ENCODE results near the gene SMC6. TPM values are rescaled to one million over a fixed set of nuclear protein-coding genes. Genes with fewer than 3 reads are reported as not detected.

The SMC6 gene
- total and polyA plus RNA-seq, 8 donors: 3.3 to 67.4 (median 13.4) TPM

- no peaks in the 10 kb centered on the region for H3K4me1 ChIP-seq
- TF ChIP-seq, protein P1, sequence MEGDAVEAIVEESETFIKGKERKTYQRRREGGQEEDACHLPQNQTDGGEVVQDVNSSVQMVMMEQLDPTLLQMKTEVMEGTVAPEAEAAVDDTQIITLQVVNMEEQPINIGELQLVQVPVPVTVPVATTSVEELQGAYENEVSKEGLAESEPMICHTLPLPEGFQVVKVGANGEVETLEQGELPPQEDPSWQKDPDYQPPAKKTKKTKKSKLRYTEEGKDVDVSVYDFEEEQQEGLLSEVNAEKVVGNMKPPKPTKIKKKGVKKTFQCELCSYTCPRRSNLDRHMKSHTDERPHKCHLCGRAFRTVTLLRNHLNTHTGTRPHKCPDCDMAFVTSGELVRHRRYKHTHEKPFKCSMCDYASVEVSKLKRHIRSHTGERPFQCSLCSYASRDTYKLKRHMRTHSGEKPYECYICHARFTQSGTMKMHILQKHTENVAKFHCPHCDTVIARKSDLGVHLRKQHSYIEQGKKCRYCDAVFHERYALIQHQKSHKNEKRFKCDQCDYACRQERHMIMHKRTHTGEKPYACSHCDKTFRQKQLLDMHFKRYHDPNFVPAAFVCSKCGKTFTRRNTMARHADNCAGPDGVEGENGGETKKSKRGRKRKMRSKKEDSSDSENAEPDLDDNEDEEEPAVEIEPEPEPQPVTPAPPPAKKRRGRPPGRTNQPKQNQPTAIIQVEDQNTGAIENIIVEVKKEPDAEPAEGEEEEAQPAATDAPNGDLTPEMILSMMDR (IDR thresholded peaks at IDR 0.05): no peak
- TF ChIP-seq POLR2A (IDR thresholded peaks at IDR 0.05): no peak
- TF ChIP-seq POLR2AphosphoS5 (IDR thresholded peaks at IDR 0.05): no peak
- no peak for TF ChIP-seq EP300 (IDR thresholded peaks at IDR 0.05)
- no peaks in the 10 kb centered on the region for H3K9me3 ChIP-seq
- H3K27me3 ChIP-seq: no peaks in the 10 kb centered on the region
- DNase-seq: no peak
- no peaks in the 10 kb centered on the region for H3K36me3 ChIP-seq
- intact Hi-C loops (cut with DNase I; ENCODE audit: low total_unique reads): no loop called here
- 76 to 81% (median 79%) methylated on average over 9 of the region's 9 CpGs for WGBS, 5 donors
- H3K4me3 ChIP-seq: no peak overlapping the region
- H3K27ac ChIP-seq: no peak overlapping the region
These were observed 100.8 kb downstream of the SMC6 start for GRCh38 chr2:17652681-17653394.

- Histone ChIP-seq H3K4me3 (no peak overlapping the region), H3K9me3 (no peaks in the 10 kb centered on the region), H3K27ac (no peak overlapping the region), H3K36me3 (no peaks in the 10 kb centered on the region), H3K27me3 (no peaks in the 10 kb centered on the region), H3K4me1 (peaks cover 0 to 23% (median 11%) of the 10 kb centered on the region in 4 donors)
- intact Hi-C loops (cut with DNase I; ENCODE audit: low total_unique reads): no loop called here
- WGBS, 5 donors: 88 to 95% (median 92%) methylated on average over 10 to 11 of the region's 11 CpGs
- TF ChIP-seq, protein P1 (IDR thresholded peaks at IDR 0.05): no peak
- TF ChIP-seq POLR2A (IDR thresholded peaks at IDR 0.05): no peak
- no peak for TF ChIP-seq EP300 (IDR thresholded peaks at IDR 0.05)
- no peak for TF ChIP-seq POLR2AphosphoS5 (IDR thresholded peaks at IDR 0.05)
- no peak for DNase-seq
These were observed 104.6 kb downstream of the SMC6 start for GRCh38 chr2:17649026-17649425.

GRCh38 chr2:17648581-17648980 lies 105.0 kb downstream of the SMC6 start:
- intact Hi-C loops (cut with DNase I; ENCODE audit: low total_unique reads): no loop called here
- DNase-seq: no peak
- no peak overlapping the region for H3K4me3 ChIP-seq
- no peaks in the 10 kb centered on the region for H3K9me3 ChIP-seq
- no peak for TF ChIP-seq POLR2A (IDR thresholded peaks at IDR 0.05)
- TF ChIP-seq POLR2AphosphoS5 (IDR thresholded peaks at IDR 0.05): no peak
- 35 to 84% (median 69%) methylated on average over 1 of the region's 1 CpG for WGBS, 5 donors
- H3K27me3 ChIP-seq: no peaks in the 10 kb centered on the region
- peaks cover 0 to 23% (median 11%) of the 10 kb centered on the region in 4 donors for H3K4me1 ChIP-seq
- no peaks in the 10 kb centered on the region for H3K36me3 ChIP-seq
- H3K27ac ChIP-seq: no peak overlapping the region

DNA sequence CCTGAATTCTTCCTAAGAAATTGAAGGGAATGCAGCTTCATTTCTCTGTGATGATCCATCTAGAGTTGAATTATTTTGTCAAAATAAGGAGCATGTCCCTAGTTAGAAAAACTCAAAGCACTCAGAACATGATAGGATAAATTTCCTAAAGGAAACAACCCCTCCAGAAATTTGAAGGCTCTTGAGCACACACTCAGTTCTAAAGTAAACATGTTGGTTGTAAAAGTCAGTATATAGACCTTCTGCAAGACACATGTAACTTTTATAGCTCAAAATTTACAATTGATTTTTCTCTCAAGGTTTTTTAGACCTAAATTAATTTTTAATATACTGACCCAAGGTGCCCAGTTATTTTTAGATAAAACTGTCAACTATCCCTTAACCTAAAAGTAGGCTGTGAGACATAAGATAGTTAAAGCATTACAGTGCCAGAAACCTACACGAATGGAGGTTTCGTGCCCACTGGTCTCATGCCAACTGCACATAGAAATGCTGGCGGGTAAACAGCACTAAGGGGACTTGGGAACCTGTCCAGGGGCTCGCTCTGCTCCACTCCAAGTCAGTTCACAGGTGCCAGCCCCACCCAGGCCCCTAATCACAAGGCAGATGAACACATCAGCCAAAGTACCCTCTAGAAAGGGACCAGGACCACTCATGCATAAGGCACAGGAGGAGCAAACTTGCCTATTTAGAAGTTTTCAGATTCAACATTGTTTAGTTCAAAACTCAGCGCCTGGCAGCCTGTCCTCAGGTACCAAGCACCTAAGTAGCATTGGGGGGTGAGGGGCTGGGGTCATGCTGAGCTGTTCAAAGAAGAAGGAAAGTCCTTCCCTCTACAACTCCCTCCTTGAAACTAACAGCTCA lies 106.5 kb downstream of the SMC6 start:
- TF ChIP-seq EP300 (IDR thresholded peaks at IDR 0.05) (no peak), POLR2AphosphoS5 (IDR thresholded peaks at IDR 0.05) (no peak), POLR2A (IDR thresholded peaks at IDR 0.05) (no peak)
- TF ChIP-seq, protein P1 (IDR thresholded peaks at IDR 0.05): no peak
- WGBS, 5 donors: 23 to 53% (median 40%) methylated on average over 4 to 5 of the region's 5 CpGs
- no peaks in the 10 kb centered on the region for H3K36me3 ChIP-seq
- intact Hi-C loops (cut with DNase I; ENCODE audit: low total_unique reads): no loop called here
- no peaks in the 10 kb centered on the region for H3K27me3 ChIP-seq
- no peaks in the 10 kb centered on the region for H3K9me3 ChIP-seq
- H3K4me1 ChIP-seq: peaks cover 0 to 23% (median 11%) of the 10 kb centered on the region in 4 donors
- no peak overlapping the region for H3K27ac ChIP-seq
- peak; percentile 25 to 43 for DNase-seq
- H3K4me3 ChIP-seq: no peak overlapping the region
